ENCODE results near the gene TRIP10. TPM values are rescaled to one million over a fixed set of nuclear protein-coding genes. Genes with fewer than 3 reads are reported as not detected.

The TRIP10 gene
- polyA plus RNA-seq, 3 donors: 1.5 to 2.4 (median 1.9) TPM

- Histone ChIP-seq H3K4me1 (ENCODE audit: control insufficient read depth in 1 of 2, insufficient read depth in 2 of 2, low read length in 2 of 2) (peaks cover 2 to 10% of the 10 kb centered on the region in 2 donors), H2AFZ (ENCODE audit: insufficient read depth, low read depth, low read length, poor library complexity, severe bottlenecking) (no peak overlapping the region), H3K27me3 (ENCODE audit: control insufficient read depth in 2 of 2, insufficient read depth in 2 of 2, low read length in 2 of 2) (peaks cover 2 to 26% of the 10 kb centered on the region in 2 donors), H3K27ac (ENCODE audit: low read depth in 1 of 2, low read length in 2 of 2) (no peak overlapping the region), H3K9ac (ENCODE audit: insufficient read depth, low read length, poor library complexity, severe bottlenecking) (no peak overlapping the region), H3K36me3 (replicated peaks in 1 of 2; ENCODE audit: control insufficient read depth in 1 of 2, insufficient read depth in 2 of 2, low read length in 2 of 2) (no peaks in the 10 kb centered on the region), H3K9me3 (replicated peaks in 1 of 2; ENCODE audit: control insufficient read depth in 1 of 2, insufficient read depth in 1 of 2, low read length in 2 of 2) (no peaks in the 10 kb centered on the region), H3K4me3 (replicated peaks in 1 of 3; ENCODE audit: low read depth in 2 of 3, low read length in 3 of 3) (no peak overlapping the region), H3K4me2 (replicated peaks; ENCODE audit: extremely low read depth, low read length, poor library complexity, severe bottlenecking) (no peak overlapping the region), H3K79me2 (ENCODE audit: insufficient read depth, low read length) (no peaks in the 10 kb centered on the region), H4K20me1 (ENCODE audit: insufficient read depth, low read length) (no peaks in the 10 kb centered on the region)
- intact Hi-C loops (cut with micrococcal nuclease): loop anchor here in 1 of 2 donors (5.0 kb wide), 1 partner anchor 83 kb away; no protein-coding TSS in a partner anchor
- no peak for TF ChIP-seq CTCF (IDR thresholded peaks at IDR 0.05)
- no peak overlapping the region for H3K4me3 Mint-ChIP-seq
- WGBS (ENCODE audit: insufficient coverage): 100% methylated on average over 6 of the region's 11 CpGs
- peaks cover 0 to 15% (median 1%) of the 10 kb centered on the region in 7 donors for H3K9me3 Mint-ChIP-seq
- H3K27ac Mint-ChIP-seq: no peak overlapping the region
- H3K4me1 Mint-ChIP-seq: peaks cover 15% of the 10 kb centered on the region
- no peak for DNase-seq
- no peaks in the 10 kb centered on the region for H3K36me3 Mint-ChIP-seq
- peaks cover 27 to 44% (median 32%) of the 10 kb centered on the region in 3 donors for H3K27me3 Mint-ChIP-seq (ENCODE audit: low read depth in 3 of 3)
These were observed 24.5 kb upstream of the TRIP10 start for GRCh38 chr19:6714749-6715555.

GRCh38 chr19:6716610-6716970 lies 22.9 kb upstream of the TRIP10 start:
- Mint-ChIP-seq H3K4me3 (peak overlapping the region in 1 of 2 donors; percentile 32), H3K27ac (no peak overlapping the region), H3K27me3 (ENCODE audit: low read depth in 3 of 3) (peaks cover 11 to 28% (median 17%) of the 10 kb centered on the region in 3 donors), H3K9me3 (peaks cover 0 to 6% (median 0%) of the 10 kb centered on the region in 7 donors), H3K36me3 (no peaks in the 10 kb centered on the region), H3K4me1 (peaks cover 22% of the 10 kb centered on the region)
- no peak for TF ChIP-seq CTCF (IDR thresholded peaks at IDR 0.05)
- Histone ChIP-seq H3K9ac (ENCODE audit: insufficient read depth, low read length, poor library complexity, severe bottlenecking) (no peak overlapping the region), H4K20me1 (ENCODE audit: insufficient read depth, low read length) (no peaks in the 10 kb centered on the region), H3K4me1 (ENCODE audit: control insufficient read depth in 1 of 2, insufficient read depth in 2 of 2, low read length in 2 of 2) (peaks cover 19 to 26% of the 10 kb centered on the region in 2 donors), H3K79me2 (ENCODE audit: insufficient read depth, low read length) (no peaks in the 10 kb centered on the region), H2AFZ (ENCODE audit: insufficient read depth, low read depth, low read length, poor library complexity, severe bottlenecking) (no peak overlapping the region), H3K36me3 (replicated peaks in 1 of 2; ENCODE audit: control insufficient read depth in 1 of 2, insufficient read depth in 2 of 2, low read length in 2 of 2) (no peaks in the 10 kb centered on the region), H3K27ac (ENCODE audit: low read depth in 1 of 2, low read length in 2 of 2) (no peak overlapping the region), H3K27me3 (ENCODE audit: control insufficient read depth in 2 of 2, insufficient read depth in 2 of 2, low read length in 2 of 2) (peaks cover 0 to 9% of the 10 kb centered on the region in 2 donors), H3K9me3 (replicated peaks in 1 of 2; ENCODE audit: control insufficient read depth in 1 of 2, insufficient read depth in 1 of 2, low read length in 2 of 2) (no peaks in the 10 kb centered on the region), H3K4me3 (replicated peaks in 1 of 3; ENCODE audit: low read depth in 2 of 3, low read length in 3 of 3) (no peak overlapping the region), H3K4me2 (replicated peaks; ENCODE audit: extremely low read depth, low read length, poor library complexity, severe bottlenecking) (no peak overlapping the region)
- WGBS (ENCODE audit: insufficient coverage): 71% methylated on average over 3 of the region's 6 CpGs
- intact Hi-C loops (cut with micrococcal nuclease): no loop called here
- DNase-seq: no peak
